Endodermal cell (in vitro differentiated cells): Measurements from ENCODE around the gene KIF3B. TPM values are rescaled to one million over a fixed set of nuclear protein-coding genes. Genes with fewer than 3 reads are reported as not detected.

ENCODE experiments used
- DNase-seq: peaks from one replicate; pipeline ENCODE4 v3.0.0-alpha.2; 2017
- H3K27ac ChIP-seq: 2 replicates; pipeline ENCODE4 v1.5.1; 2013; ENCODE audit warnings: mild to moderate bottlenecking, low read depth, low read length, moderate library complexity
- H3K27me3 ChIP-seq: 2 replicates; pipeline ENCODE4 v1.6.1; 2013; ENCODE audit warnings: mild to moderate bottlenecking, low read length, moderate library complexity; ENCODE audit not compliant: insufficient read depth, control insufficient read depth, poor library complexity, severe bottlenecking
- H3K36me3 ChIP-seq: 2 replicates; pipeline ENCODE4 v1.7.0; 2013; ENCODE audit warnings: mild to moderate bottlenecking, low read length, moderate library complexity; ENCODE audit not compliant: control insufficient read depth, insufficient read depth
- H3K4me1 ChIP-seq: one replicate; pipeline ENCODE4 v1.7.0; 2013; ENCODE audit warnings: low read length; ENCODE audit not compliant: control insufficient read depth, insufficient read depth
- H3K4me3 ChIP-seq: 2 replicates; pipeline ENCODE4 v1.5.1; 2013; ENCODE audit warnings: mild to moderate bottlenecking, low read length, moderate library complexity
- H3K9ac ChIP-seq: 2 replicates; pipeline ENCODE4 v1.6.1; 2013; ENCODE audit warnings: mild to moderate bottlenecking, low read length, moderate library complexity; ENCODE audit not compliant: poor library complexity, severe bottlenecking; ENCODE audit errors: extremely low read depth
- H3K9me3 ChIP-seq: 2 replicates; pipeline ENCODE4 v1.6.1; 2013; ENCODE audit warnings: mild to moderate bottlenecking, low read length, moderate library complexity; ENCODE audit not compliant: control insufficient read depth
- H3K27ac Mint-ChIP-seq: 2 replicates; pipeline ENCODE4 v1.8.0; 2020; ENCODE audit warnings: mixed read lengths
- H3K27me3 Mint-ChIP-seq: 2 replicates; pipeline ENCODE4 v1.8.0; 2021; ENCODE audit warnings: mild to moderate bottlenecking, mixed read lengths; ENCODE audit not compliant: insufficient read depth
- H3K36me3 Mint-ChIP-seq: 2 replicates; pipeline ENCODE4 v1.8.0; 2020; ENCODE audit warnings: low read depth, mixed read lengths
- H3K4me1 Mint-ChIP-seq: 2 replicates; pipeline ENCODE4 v1.8.0; 2020; ENCODE audit warnings: mixed read lengths
- H3K4me3 Mint-ChIP-seq: 2 replicates; pipeline ENCODE4 v1.8.0; 2020; ENCODE audit warnings: mild to moderate bottlenecking, moderate library complexity, mixed read lengths
- H3K9me3 Mint-ChIP-seq: 2 replicates; pipeline ENCODE4 v1.8.0; 2020; ENCODE audit warnings: mild to moderate bottlenecking, mixed read lengths
- CTCF ChIP-seq: fragments of 200-600 bp; sonication (generic); conservative IDR thresholded peaks from 2 replicates; pipeline ENCODE4 v1.5.0; 2021; ENCODE audit warnings: antibody characterized with exemption, mild to moderate bottlenecking
- WGBS, 2 experiments: methylation state at CpG; one replicate each; pipeline versions ENCODE4 v1.1.5 to v1.1.7; 2013; ENCODE audit warnings: missing lambda C conversion rate in 2 of 2, mixed read lengths in 1 of 2; ENCODE audit not compliant: insufficient coverage in 1 of 2, insufficient read length in 1 of 2; 5-methylcytosine and 5-hydroxymethylcytosine counted together
- total RNA-seq, 2 donors: library from RNA; stranded (reverse); fragmentation: NEBNext Ultra II Directional in 1 of 2; extraction: Animal tissue kit (Norgen Biotek cat#: 25700) in 1 of 2; gene quantifications; 2 replicates in 1 of 2; 3 replicates in 1 of 2; pipeline ENCODE4 v1.2.1, GENCODE V29; 2021

The KIF3B gene
- total RNA-seq, 2 donors from 2014 or later = 31.4 to 41.1 TPM

DNA sequence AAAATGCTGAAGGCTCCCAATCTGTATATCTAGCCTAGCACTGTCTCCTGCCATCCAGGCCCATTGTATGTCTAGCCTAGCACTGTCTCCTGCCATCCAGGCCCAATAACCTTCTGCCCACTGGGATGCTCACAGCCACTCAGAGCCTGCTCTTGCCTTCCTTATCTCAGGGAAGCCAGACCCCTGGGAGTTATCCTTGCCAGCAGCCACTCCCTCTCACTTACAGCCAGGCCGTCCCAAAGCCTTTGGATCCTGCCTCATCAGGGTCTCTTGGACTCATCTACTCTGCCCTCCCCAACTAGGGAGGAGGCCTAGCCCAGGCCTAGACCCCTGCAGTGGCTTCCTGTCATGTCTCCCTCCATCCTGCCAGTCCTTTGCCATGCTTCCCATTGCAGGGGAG is 37.3 kb downstream of the KIF3B start:
- H3K9ac ChIP-seq = no peak overlapping the region
- peaks cover 62% of the 10 kb centered on the region for H3K36me3 Mint-ChIP-seq
- H3K9me3 Mint-ChIP-seq = no peaks in the 10 kb centered on the region
- no peaks in the 10 kb centered on the region for H3K27me3 ChIP-seq
- no peak for TF ChIP-seq CTCF
- H3K4me3 ChIP-seq = no peak overlapping the region
- no peak overlapping the region for H3K27ac ChIP-seq
- peaks cover 53% of the 10 kb centered on the region for H3K36me3 ChIP-seq
- peak overlapping the region; percentile 54 for H3K27ac Mint-ChIP-seq
- WGBS, 2 experiments = 78 to 100% methylated on average over 1 of the region's 1 CpG
- no peaks in the 10 kb centered on the region for H3K4me1 ChIP-seq
- no peaks in the 10 kb centered on the region for H3K9me3 ChIP-seq
- no peaks in the 10 kb centered on the region for H3K4me1 Mint-ChIP-seq
- DNase-seq = no peak
- no peaks in the 10 kb centered on the region for H3K27me3 Mint-ChIP-seq
- H3K4me3 Mint-ChIP-seq = no peak overlapping the region

GRCh38 chr20:32315399-32315798 is 37.9 kb downstream of the KIF3B start:
- Histone ChIP-seq H3K36me3 (peaks cover 48% of the 10 kb centered on the region), H3K9ac (no peak overlapping the region), H3K27me3 (no peaks in the 10 kb centered on the region), H3K4me3 (no peak overlapping the region), H3K9me3 (no peaks in the 10 kb centered on the region), H3K4me1 (no peaks in the 10 kb centered on the region), H3K27ac (no peak overlapping the region)
- H3K9me3 Mint-ChIP-seq = no peaks in the 10 kb centered on the region
- H3K27me3 Mint-ChIP-seq = no peaks in the 10 kb centered on the region
- 99 to 100% methylated on average over 3 of the region's 3 CpGs for WGBS, 2 experiments
- no peak for DNase-seq
- H3K36me3 Mint-ChIP-seq = peaks cover 62% of the 10 kb centered on the region
- no peak overlapping the region for H3K27ac Mint-ChIP-seq
- no peak for TF ChIP-seq CTCF
- H3K4me1 Mint-ChIP-seq = no peaks in the 10 kb centered on the region
- no peak overlapping the region for H3K4me3 Mint-ChIP-seq

- H3K27ac Mint-ChIP-seq = peak overlapping the region; percentile 85
- H3K9ac ChIP-seq = no peak overlapping the region
- H3K9me3 Mint-ChIP-seq = no peaks in the 10 kb centered on the region
- no peak for DNase-seq
- no peak for TF ChIP-seq CTCF
- H3K27me3 Mint-ChIP-seq = no peaks in the 10 kb centered on the region
- peaks cover 62% of the 10 kb centered on the region for H3K36me3 Mint-ChIP-seq
- H3K27ac ChIP-seq = no peak overlapping the region
- WGBS, 2 experiments = 83 to 97% methylated on average over 2 of the region's 2 CpGs
- no peak overlapping the region for H3K4me3 Mint-ChIP-seq
- no peak overlapping the region for H3K4me3 ChIP-seq
- no peaks in the 10 kb centered on the region for H3K4me1 ChIP-seq
- H3K27me3 ChIP-seq = no peaks in the 10 kb centered on the region
- peaks cover 48% of the 10 kb centered on the region for H3K36me3 ChIP-seq
- H3K4me1 Mint-ChIP-seq = no peaks in the 10 kb centered on the region
- no peaks in the 10 kb centered on the region for H3K9me3 ChIP-seq
Observed at GRCh38 chr20:32315891-32316290, 38.4 kb downstream of the KIF3B start.
